HepG2 (cell line): ENCODE results near the gene TPX2. TPM values are rescaled to one million over a fixed set of nuclear protein-coding genes. Genes with fewer than 3 reads are reported as not detected.

Experiments
- ATRX ChIP-seq: sonication (generic); formaldehyde crosslinking; IDR thresholded peaks from 2 replicates; pipeline ENCODE4 v1.4.0; 2020; ENCODE audit warnings: missing genetic modification reagents, borderline replicate concordance
- DRAP1 ChIP-seq: IDR thresholded peaks from 2 replicates; pipeline ENCODE4 v1.6.1; 2016; ENCODE audit warnings: missing genetic modification reagents, missing compliant biosample characterization
- GZF1 ChIP-seq: sonication (generic); formaldehyde crosslinking; IDR thresholded peaks from 2 replicates; pipeline ENCODE4 v1.5.1; 2020; ENCODE audit warnings: mild to moderate bottlenecking, missing genetic modification reagents
- MXI1 ChIP-seq: IDR thresholded peaks from 3 replicates; pipeline ENCODE4 v1.6.1; 2012; ENCODE audit warnings: low read depth, low read length, inconsistent platforms, borderline replicate concordance
- RBM39 ChIP-seq: fragments of 200-400 bp; formaldehyde crosslinking; IDR thresholded peaks from one replicate; pipeline ENCODE4 v1.6.1; 2018; ENCODE audit warnings: antibody characterized with exemption, mild to moderate bottlenecking, low read depth, low read length; ENCODE audit not compliant: poor library complexity, severe bottlenecking
- SALL1 ChIP-seq: sonication (generic); formaldehyde crosslinking; IDR thresholded peaks from 2 replicates; pipeline ENCODE4 v1.8.0; 2022; ENCODE audit warnings: mild to moderate bottlenecking, missing genetic modification reagents
- SIN3A ChIP-seq: IDR thresholded peaks from 2 replicates; pipeline ENCODE4 v1.6.1; 2011; ENCODE audit warnings: low read depth, mild to moderate bottlenecking, control low read depth, low read length, borderline replicate concordance
- STAG1 ChIP-seq: sonication (generic); formaldehyde crosslinking; IDR thresholded peaks from 2 replicates; pipeline ENCODE4 v1.4.0; 2020; ENCODE audit warnings: missing genetic modification reagents
- XRCC5 ChIP-seq: fragments of 200-400 bp; formaldehyde crosslinking; optimal IDR thresholded peaks from 2 replicates; pipeline ENCODE3; 2017; ENCODE audit warnings: mild to moderate bottlenecking, low read length
- ZNF354B ChIP-seq: sonication (generic); formaldehyde crosslinking; IDR thresholded peaks from 2 replicates; pipeline ENCODE4 v1.8.0; 2022; ENCODE audit warnings: mild to moderate bottlenecking, missing genetic modification reagents
- ZNF501 ChIP-seq: sonication (generic); formaldehyde crosslinking; IDR thresholded peaks from 2 replicates; pipeline ENCODE4 v1.5.1; 2020; ENCODE audit warnings: mild to moderate bottlenecking, moderate library complexity, missing genetic modification reagents
- ZNF503 ChIP-seq: sonication (generic); formaldehyde crosslinking; IDR thresholded peaks from 2 replicates; pipeline ENCODE4 v1.4.0; 2020; ENCODE audit warnings: missing genetic modification reagents
- ZNF558 ChIP-seq: sonication (generic); formaldehyde crosslinking; IDR thresholded peaks from 2 replicates; pipeline ENCODE4 v1.9.0; 2022; ENCODE audit warnings: mild to moderate bottlenecking, missing genetic modification reagents, borderline replicate concordance
- ZNF614 ChIP-seq: IDR thresholded peaks from 2 replicates; pipeline ENCODE4 v1.6.1; 2018; ENCODE audit warnings: missing biosample characterization, missing genetic modification reagents, inconsistent platforms, borderline replicate concordance
- polyA plus RNA-seq, 8 experiments: library from polyadenylated mRNA; depleted of rRNA in 3 of 8; stranded (reverse) in 7 of 8; unstranded in 1 of 8; fragments of >200 nt; fragmentation: Illumina TruSeq in 4 of 8; extraction: Trizol in 4 of 8; gene quantifications; 2 replicates each; pipeline versions ENCODE4 v1.2.1 to v1.2.3, GENCODE V29; 2011 to 2016; ENCODE audit warnings: low read depth in 4 of 8, missing spikeins in 1 of 8, mixed read lengths in 1 of 8; ENCODE audit not compliant: insufficient read depth in 1 of 8
- total RNA-seq, 5 experiments: library from RNA; depleted of rRNA; stranded (reverse); fragments of >200 nt; fragmentation: Illumina TruSeq; extraction: Trizol; gene quantifications; 2 replicates each; pipeline ENCODE4 v1.2.3, GENCODE V29; 2016; ENCODE audit warnings: low read depth in 1 of 5
- TF ChIP-seq, protein P1 (sequence below): sonication (generic); formaldehyde crosslinking; IDR thresholded peaks from 2 replicates; pipeline ENCODE4 v1.5.0; 2020; ENCODE audit warnings: mild to moderate bottlenecking, missing genetic modification reagents
- TF ChIP-seq, protein P2 (sequence below): IDR thresholded peaks from 2 replicates; pipeline ENCODE4 v1.6.1; 2012; ENCODE audit warnings: low read depth, low read length, improper control_type of control experiment
- TF ChIP-seq, protein P3 (sequence below): IDR thresholded peaks from 2 replicates; pipeline ENCODE4 v1.4.0; 2020; ENCODE audit warnings: mild to moderate bottlenecking, missing genetic modification reagents
- TF ChIP-seq, protein P4 (sequence below): sonication (generic); formaldehyde crosslinking; IDR thresholded peaks from 2 replicates; pipeline ENCODE4 v1.8.1; 2023; ENCODE audit warnings: missing genetic modification reagents, inconsistent platforms, borderline replicate concordance

The TPX2 gene
- total and polyA plus RNA-seq, 2 of the 13 experiments (the other 11 are each of a cell fraction or from before 2014, with no cell fraction given): 34.3 to 124 TPM

GRCh38 chr20:31718952-31719643, 20.0 kb upstream of the TPX2 start (continued):
- TF ChIP-seq, protein P1, sequence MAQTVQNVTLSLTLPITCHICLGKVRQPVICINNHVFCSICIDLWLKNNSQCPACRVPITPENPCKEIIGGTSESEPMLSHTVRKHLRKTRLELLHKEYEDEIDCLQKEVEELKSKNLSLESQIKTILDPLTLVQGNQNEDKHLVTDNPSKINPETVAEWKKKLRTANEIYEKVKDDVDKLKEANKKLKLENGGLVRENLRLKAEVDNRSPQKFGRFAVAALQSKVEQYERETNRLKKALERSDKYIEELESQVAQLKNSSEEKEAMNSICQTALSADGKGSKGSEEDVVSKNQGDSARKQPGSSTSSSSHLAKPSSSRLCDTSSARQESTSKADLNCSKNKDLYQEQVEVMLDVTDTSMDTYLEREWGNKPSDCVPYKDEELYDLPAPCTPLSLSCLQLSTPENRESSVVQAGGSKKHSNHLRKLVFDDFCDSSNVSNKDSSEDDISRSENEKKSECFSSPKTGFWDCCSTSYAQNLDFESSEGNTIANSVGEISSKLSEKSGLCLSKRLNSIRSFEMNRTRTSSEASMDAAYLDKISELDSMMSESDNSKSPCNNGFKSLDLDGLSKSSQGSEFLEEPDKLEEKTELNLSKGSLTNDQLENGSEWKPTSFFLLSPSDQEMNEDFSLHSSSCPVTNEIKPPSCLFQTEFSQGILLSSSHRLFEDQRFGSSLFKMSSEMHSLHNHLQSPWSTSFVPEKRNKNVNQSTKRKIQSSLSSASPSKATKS (CRISPR knock-in tag): no peak
- TF ChIP-seq ATRX (CRISPR knock-in tag): no peak
- no peak for TF ChIP-seq ZNF501 (CRISPR knock-in tag)
- TF ChIP-seq GZF1 (CRISPR knock-in tag): no peak
- TF ChIP-seq DRAP1 (CRISPR knock-in tag): 0 out of 2 replicates have a peak, but pooled peaks have one; percentile 28
- no peak for TF ChIP-seq XRCC5
- TF ChIP-seq MXI1: no peak
- TF ChIP-seq, protein P2, sequence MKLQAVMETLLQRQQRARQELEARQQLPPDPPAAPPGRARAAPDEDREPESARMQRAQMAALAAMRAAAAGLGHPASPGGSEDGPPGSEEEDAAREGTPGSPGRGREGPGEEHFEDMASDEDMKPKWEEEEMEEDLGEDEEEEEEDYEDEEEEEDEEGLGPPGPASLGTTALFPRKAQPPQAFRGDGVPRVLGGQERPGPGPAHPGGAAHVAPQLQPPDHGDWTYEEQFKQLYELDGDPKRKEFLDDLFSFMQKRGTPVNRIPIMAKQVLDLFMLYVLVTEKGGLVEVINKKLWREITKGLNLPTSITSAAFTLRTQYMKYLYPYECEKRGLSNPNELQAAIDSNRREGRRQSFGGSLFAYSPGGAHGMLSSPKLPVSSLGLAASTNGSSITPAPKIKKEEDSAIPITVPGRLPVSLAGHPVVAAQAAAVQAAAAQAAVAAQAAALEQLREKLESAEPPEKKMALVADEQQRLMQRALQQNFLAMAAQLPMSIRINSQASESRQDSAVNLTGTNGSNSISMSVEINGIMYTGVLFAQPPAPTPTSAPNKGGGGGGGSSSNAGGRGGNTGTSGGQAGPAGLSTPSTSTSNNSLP: no peak
- no peak for TF ChIP-seq RBM39
- TF ChIP-seq ZNF558 (CRISPR knock-in tag): no peak
- no peak for TF ChIP-seq STAG1
- TF ChIP-seq, protein P3, sequence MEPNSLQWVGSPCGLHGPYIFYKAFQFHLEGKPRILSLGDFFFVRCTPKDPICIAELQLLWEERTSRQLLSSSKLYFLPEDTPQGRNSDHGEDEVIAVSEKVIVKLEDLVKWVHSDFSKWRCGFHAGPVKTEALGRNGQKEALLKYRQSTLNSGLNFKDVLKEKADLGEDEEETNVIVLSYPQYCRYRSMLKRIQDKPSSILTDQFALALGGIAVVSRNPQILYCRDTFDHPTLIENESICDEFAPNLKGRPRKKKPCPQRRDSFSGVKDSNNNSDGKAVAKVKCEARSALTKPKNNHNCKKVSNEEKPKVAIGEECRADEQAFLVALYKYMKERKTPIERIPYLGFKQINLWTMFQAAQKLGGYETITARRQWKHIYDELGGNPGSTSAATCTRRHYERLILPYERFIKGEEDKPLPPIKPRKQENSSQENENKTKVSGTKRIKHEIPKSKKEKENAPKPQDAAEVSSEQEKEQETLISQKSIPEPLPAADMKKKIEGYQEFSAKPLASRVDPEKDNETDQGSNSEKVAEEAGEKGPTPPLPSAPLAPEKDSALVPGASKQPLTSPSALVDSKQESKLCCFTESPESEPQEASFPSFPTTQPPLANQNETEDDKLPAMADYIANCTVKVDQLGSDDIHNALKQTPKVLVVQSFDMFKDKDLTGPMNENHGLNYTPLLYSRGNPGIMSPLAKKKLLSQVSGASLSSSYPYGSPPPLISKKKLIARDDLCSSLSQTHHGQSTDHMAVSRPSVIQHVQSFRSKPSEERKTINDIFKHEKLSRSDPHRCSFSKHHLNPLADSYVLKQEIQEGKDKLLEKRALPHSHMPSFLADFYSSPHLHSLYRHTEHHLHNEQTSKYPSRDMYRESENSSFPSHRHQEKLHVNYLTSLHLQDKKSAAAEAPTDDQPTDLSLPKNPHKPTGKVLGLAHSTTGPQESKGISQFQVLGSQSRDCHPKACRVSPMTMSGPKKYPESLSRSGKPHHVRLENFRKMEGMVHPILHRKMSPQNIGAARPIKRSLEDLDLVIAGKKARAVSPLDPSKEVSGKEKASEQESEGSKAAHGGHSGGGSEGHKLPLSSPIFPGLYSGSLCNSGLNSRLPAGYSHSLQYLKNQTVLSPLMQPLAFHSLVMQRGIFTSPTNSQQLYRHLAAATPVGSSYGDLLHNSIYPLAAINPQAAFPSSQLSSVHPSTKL: no peak
- no peak for TF ChIP-seq ZNF503 (CRISPR knock-in tag)
- no peak for TF ChIP-seq ZNF354B (CRISPR knock-in tag)
- TF ChIP-seq, protein P4, sequence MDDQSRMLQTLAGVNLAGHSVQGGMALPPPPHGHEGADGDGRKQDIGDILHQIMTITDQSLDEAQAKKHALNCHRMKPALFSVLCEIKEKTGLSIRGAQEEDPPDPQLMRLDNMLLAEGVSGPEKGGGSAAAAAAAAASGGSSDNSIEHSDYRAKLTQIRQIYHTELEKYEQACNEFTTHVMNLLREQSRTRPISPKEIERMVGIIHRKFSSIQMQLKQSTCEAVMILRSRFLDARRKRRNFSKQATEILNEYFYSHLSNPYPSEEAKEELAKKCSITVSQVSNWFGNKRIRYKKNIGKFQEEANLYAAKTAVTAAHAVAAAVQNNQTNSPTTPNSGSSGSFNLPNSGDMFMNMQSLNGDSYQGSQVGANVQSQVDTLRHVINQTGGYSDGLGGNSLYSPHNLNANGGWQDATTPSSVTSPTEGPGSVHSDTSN (CRISPR knock-in tag): no peak
- no peak for TF ChIP-seq SALL1
- no peak for TF ChIP-seq ZNF614 (CRISPR knock-in tag)
- TF ChIP-seq SIN3A: no peak
